GM23338 (cell line): ENCODE data around the gene GRIPAP1. TPM values are rescaled to one million over a fixed set of nuclear protein-coding genes. Genes with fewer than 3 reads are reported as not detected.

Experiments used
- ATAC-seq: fragments of 200-7000 bp; cut with Tn5 transposase; 3 replicates; pipeline ENCODE4 v1.9.1; 2020
- DNase-seq: peaks from one replicate; pipeline ENCODE4 v3.0.0-alpha.2; 2015; ENCODE audit warnings: low spot score
- H2AFZ ChIP-seq: fragments of 200-600 bp; sonication (generic); 2 replicates; pipeline ENCODE4 v1.8.0; 2016; ENCODE audit warnings: antibody characterized with exemption, mild to moderate bottlenecking, moderate library complexity
- H3F3A ChIP-seq: fragments of 200-600 bp; sonication (generic); replicated peaks from 2 replicates; pipeline ENCODE4 v1.8.0; 2017; ENCODE audit warnings: antibody characterized with exemption, mixed run types, low read depth
- H3K27ac ChIP-seq: fragments of 200-600 bp; sonication (generic); 2 replicates; pipeline ENCODE4 v1.6.1; 2016; ENCODE audit warnings: low read depth
- H3K27me3 ChIP-seq: fragments of 200-600 bp; sonication (generic); 2 replicates; pipeline ENCODE4 v1.8.0; 2016; ENCODE audit warnings: mild to moderate bottlenecking, mixed run types, moderate library complexity; ENCODE audit not compliant: insufficient read depth
- H3K36me3 ChIP-seq: fragments of 200-600 bp; sonication (generic); 2 replicates; pipeline ENCODE4 v1.8.0; 2016; ENCODE audit warnings: mild to moderate bottlenecking; ENCODE audit not compliant: insufficient read depth
- H3K4me1 ChIP-seq: fragments of 200-600 bp; sonication (generic); 2 replicates; pipeline ENCODE4 v1.8.0; 2016; ENCODE audit warnings: mild to moderate bottlenecking, moderate library complexity; ENCODE audit not compliant: insufficient read depth
- H3K4me2 ChIP-seq: fragments of 200-600 bp; sonication (generic); 2 replicates; pipeline ENCODE4 v1.7.1; 2017; ENCODE audit warnings: mixed run types
- H3K4me3 ChIP-seq: fragments of 200-600 bp; sonication (generic); 2 replicates; pipeline ENCODE4 v1.6.1; 2016; ENCODE audit warnings: mixed run types
- H3K79me2 ChIP-seq: fragments of 200-600 bp; sonication (generic); replicated peaks from 2 replicates; pipeline ENCODE4 v1.8.0; 2017; ENCODE audit warnings: mild to moderate bottlenecking; ENCODE audit not compliant: insufficient read depth
- H3K9me2 ChIP-seq: fragments of 200-600 bp; sonication (generic); 2 replicates; pipeline ENCODE4 v1.8.0; 2017; ENCODE audit not compliant: insufficient read depth
- H4K20me1 ChIP-seq: fragments of 200-600 bp; sonication (generic); replicated peaks from 2 replicates; pipeline ENCODE4 v1.8.0; 2017; ENCODE audit warnings: mild to moderate bottlenecking; ENCODE audit not compliant: insufficient read depth
- H3K27ac Mint-ChIP-seq: 2 replicates; pipeline ENCODE4 v1.8.0; 2020; ENCODE audit warnings: inconsistent platforms, mild to moderate bottlenecking, moderate library complexity, mixed read lengths
- H3K27me3 Mint-ChIP-seq: 3 replicates; pipeline ENCODE4 v1.8.0; 2022; ENCODE audit warnings: low read depth, mild to moderate bottlenecking, moderate library complexity, mixed read lengths, inconsistent platforms; ENCODE audit not compliant: insufficient read depth, poor library complexity
- H3K36me3 Mint-ChIP-seq: 3 replicates; pipeline ENCODE4 v1.8.0; 2021; ENCODE audit warnings: low read depth, mild to moderate bottlenecking, inconsistent platforms, moderate library complexity, mixed read lengths
- H3K4me1 Mint-ChIP-seq: 3 replicates; pipeline ENCODE4 v1.8.0; 2020; ENCODE audit warnings: mild to moderate bottlenecking, inconsistent platforms, mixed read lengths
- H3K4me3 Mint-ChIP-seq: 3 replicates; pipeline ENCODE4 v1.8.0; 2021; ENCODE audit warnings: moderate library complexity, mild to moderate bottlenecking, inconsistent platforms, mixed read lengths
- H3K9me3 Mint-ChIP-seq: 3 replicates; pipeline ENCODE4 v1.8.0; 2020; ENCODE audit warnings: moderate library complexity, mild to moderate bottlenecking, inconsistent platforms, mixed read lengths
- CREB1 ChIP-seq: fragments of 250-450 bp; sonication (Bioruptor Pico); IDR thresholded peaks from 2 replicates; pipeline ENCODE4 v1.5.0; 2020; ENCODE audit warnings: low read depth, mild to moderate bottlenecking, moderate library complexity
- EZH2 ChIP-seq: fragments of 200-600 bp; sonication (generic); IDR thresholded peaks from one replicate; pipeline ENCODE4 v1.8.0; 2017; ENCODE audit warnings: antibody characterized with exemption, mild to moderate bottlenecking, low read depth; ENCODE audit not compliant: unreplicated experiment
- EZH2phosphoT487 ChIP-seq: fragments of 200-600 bp; sonication (generic); IDR thresholded peaks from one replicate; pipeline ENCODE4 v1.8.1; 2018; ENCODE audit warnings: antibody characterized with exemption; ENCODE audit not compliant: unreplicated experiment
- JUNB ChIP-seq: IDR thresholded peaks from one replicate; pipeline ENCODE4 v1.6.1; 2016; ENCODE audit warnings: antibody characterized with exemption; ENCODE audit not compliant: unreplicated experiment
- NANOG ChIP-seq: IDR thresholded peaks from 2 replicates; pipeline ENCODE4 v1.6.1; 2016; ENCODE audit warnings: antibody characterized with exemption, borderline replicate concordance
- POLR2AphosphoS5 ChIP-seq: IDR thresholded peaks from 2 replicates; pipeline ENCODE4 v1.6.1; 2016; ENCODE audit warnings: antibody characterized with exemption, low read depth
- STAT1 ChIP-seq: IDR thresholded peaks from one replicate; pipeline ENCODE4 v1.6.1; 2016; ENCODE audit warnings: antibody characterized with exemption; ENCODE audit not compliant: unreplicated experiment
- ZNF114 ChIP-seq: fragments of 250-450 bp; sonication (Bioruptor Pico); IDR thresholded peaks from 2 replicates; pipeline ENCODE4 v1.5.0; 2020; ENCODE audit warnings: mild to moderate bottlenecking, moderate library complexity
- ZNF331 ChIP-seq: fragments of 250-450 bp; sonication (Bioruptor Pico); IDR thresholded peaks from 2 replicates; pipeline ENCODE4 v1.5.0; 2020; ENCODE audit warnings: low read depth, mild to moderate bottlenecking, moderate library complexity
- polyA plus RNA-seq: library from polyadenylated mRNA; unstranded; fragments of >200 nt; fragmentation: Nextera tagmentation; extraction: Ambion mirVana; gene quantifications from 2 replicates; pipeline ENCODE4 v1.2.1, GENCODE V29; 2016
- total RNA-seq: library from RNA; depleted of rRNA; stranded (reverse); fragments of >200 nt; shearing (Covaris generic); gene quantifications from 2 replicates; pipeline ENCODE4 v1.2.3, GENCODE V29; 2014
- TF ChIP-seq, protein P1 (sequence below): IDR thresholded peaks from one replicate; pipeline ENCODE4 v1.6.1; 2018; ENCODE audit warnings: antibody characterized with exemption; ENCODE audit not compliant: unreplicated experiment
- TF ChIP-seq, protein P2 (sequence below), 2 experiments: fragments of 200-600 bp in 1 of 2; sonication (generic) in 1 of 2; conservative IDR thresholded peaks; 2 replicates each; pipeline versions ENCODE4 v1.5.1 to v1.6.1; 2016 to 2017; ENCODE audit warnings: antibody characterized with exemption in 2 of 2, low read depth in 2 of 2, mild to moderate bottlenecking in 2 of 2, moderate library complexity in 1 of 2
- TF ChIP-seq, protein P3 (sequence below): fragments of 250-450 bp; sonication (Bioruptor Pico); IDR thresholded peaks from 2 replicates; pipeline ENCODE4 v1.5.0; 2020; ENCODE audit warnings: mild to moderate bottlenecking, moderate library complexity
- TF ChIP-seq, protein P4 (sequence below): IDR thresholded peaks from 2 replicates; pipeline ENCODE4 v1.6.1; 2016; ENCODE audit warnings: antibody characterized with exemption

GRIPAP1 gene
- total and polyA plus RNA-seq, 2 experiments from 2014 or later: 39.1 to 62.2 TPM

GRCh38 chrX:48961585-48962091 lies 40.4 kb downstream of the GRIPAP1 start:
- H3K4me1 Mint-ChIP-seq: peaks cover 5% of the 10 kb centered on the region; the same call in 1 of the 3 replicates
- H3K27ac Mint-ChIP-seq: no peak overlapping the region
- Histone ChIP-seq H3K27ac (no peak overlapping the region), H3K4me2 (no peak overlapping the region), H3F3A (no peaks in the 10 kb centered on the region), H4K20me1 (no peaks in the 10 kb centered on the region), H3K79me2 (peaks cover 4% of the 10 kb centered on the region), H3K27me3 (no peaks in the 10 kb centered on the region), H3K36me3 (no peaks in the 10 kb centered on the region), H3K4me1 (no peaks in the 10 kb centered on the region), H3K9me2 (no peaks in the 10 kb centered on the region), H3K4me3 (no peak overlapping the region), H2AFZ (no peak overlapping the region)
- H3K9me3 Mint-ChIP-seq: no peaks in the 10 kb centered on the region
- no peak for TF ChIP-seq NANOG
- TF ChIP-seq EZH2phosphoT487: no peak
- no peak for TF ChIP-seq EZH2
- no peak for TF ChIP-seq POLR2AphosphoS5
- no peak for TF ChIP-seq CREB1
- TF ChIP-seq, protein P1, sequence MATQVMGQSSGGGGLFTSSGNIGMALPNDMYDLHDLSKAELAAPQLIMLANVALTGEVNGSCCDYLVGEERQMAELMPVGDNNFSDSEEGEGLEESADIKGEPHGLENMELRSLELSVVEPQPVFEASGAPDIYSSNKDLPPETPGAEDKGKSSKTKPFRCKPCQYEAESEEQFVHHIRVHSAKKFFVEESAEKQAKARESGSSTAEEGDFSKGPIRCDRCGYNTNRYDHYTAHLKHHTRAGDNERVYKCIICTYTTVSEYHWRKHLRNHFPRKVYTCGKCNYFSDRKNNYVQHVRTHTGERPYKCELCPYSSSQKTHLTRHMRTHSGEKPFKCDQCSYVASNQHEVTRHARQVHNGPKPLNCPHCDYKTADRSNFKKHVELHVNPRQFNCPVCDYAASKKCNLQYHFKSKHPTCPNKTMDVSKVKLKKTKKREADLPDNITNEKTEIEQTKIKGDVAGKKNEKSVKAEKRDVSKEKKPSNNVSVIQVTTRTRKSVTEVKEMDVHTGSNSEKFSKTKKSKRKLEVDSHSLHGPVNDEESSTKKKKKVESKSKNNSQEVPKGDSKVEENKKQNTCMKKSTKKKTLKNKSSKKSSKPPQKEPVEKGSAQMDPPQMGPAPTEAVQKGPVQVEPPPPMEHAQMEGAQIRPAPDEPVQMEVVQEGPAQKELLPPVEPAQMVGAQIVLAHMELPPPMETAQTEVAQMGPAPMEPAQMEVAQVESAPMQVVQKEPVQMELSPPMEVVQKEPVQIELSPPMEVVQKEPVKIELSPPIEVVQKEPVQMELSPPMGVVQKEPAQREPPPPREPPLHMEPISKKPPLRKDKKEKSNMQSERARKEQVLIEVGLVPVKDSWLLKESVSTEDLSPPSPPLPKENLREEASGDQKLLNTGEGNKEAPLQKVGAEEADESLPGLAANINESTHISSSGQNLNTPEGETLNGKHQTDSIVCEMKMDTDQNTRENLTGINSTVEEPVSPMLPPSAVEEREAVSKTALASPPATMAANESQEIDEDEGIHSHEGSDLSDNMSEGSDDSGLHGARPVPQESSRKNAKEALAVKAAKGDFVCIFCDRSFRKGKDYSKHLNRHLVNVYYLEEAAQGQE: no peak
- TF ChIP-seq STAT1: no peak
- TF ChIP-seq, protein P2, sequence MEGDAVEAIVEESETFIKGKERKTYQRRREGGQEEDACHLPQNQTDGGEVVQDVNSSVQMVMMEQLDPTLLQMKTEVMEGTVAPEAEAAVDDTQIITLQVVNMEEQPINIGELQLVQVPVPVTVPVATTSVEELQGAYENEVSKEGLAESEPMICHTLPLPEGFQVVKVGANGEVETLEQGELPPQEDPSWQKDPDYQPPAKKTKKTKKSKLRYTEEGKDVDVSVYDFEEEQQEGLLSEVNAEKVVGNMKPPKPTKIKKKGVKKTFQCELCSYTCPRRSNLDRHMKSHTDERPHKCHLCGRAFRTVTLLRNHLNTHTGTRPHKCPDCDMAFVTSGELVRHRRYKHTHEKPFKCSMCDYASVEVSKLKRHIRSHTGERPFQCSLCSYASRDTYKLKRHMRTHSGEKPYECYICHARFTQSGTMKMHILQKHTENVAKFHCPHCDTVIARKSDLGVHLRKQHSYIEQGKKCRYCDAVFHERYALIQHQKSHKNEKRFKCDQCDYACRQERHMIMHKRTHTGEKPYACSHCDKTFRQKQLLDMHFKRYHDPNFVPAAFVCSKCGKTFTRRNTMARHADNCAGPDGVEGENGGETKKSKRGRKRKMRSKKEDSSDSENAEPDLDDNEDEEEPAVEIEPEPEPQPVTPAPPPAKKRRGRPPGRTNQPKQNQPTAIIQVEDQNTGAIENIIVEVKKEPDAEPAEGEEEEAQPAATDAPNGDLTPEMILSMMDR (conservative IDR thresholded peaks at IDR 0.05; ENCODE audit: low read depth in 2 of 2): no peak
- TF ChIP-seq JUNB: no peak
- TF ChIP-seq, protein P3, sequence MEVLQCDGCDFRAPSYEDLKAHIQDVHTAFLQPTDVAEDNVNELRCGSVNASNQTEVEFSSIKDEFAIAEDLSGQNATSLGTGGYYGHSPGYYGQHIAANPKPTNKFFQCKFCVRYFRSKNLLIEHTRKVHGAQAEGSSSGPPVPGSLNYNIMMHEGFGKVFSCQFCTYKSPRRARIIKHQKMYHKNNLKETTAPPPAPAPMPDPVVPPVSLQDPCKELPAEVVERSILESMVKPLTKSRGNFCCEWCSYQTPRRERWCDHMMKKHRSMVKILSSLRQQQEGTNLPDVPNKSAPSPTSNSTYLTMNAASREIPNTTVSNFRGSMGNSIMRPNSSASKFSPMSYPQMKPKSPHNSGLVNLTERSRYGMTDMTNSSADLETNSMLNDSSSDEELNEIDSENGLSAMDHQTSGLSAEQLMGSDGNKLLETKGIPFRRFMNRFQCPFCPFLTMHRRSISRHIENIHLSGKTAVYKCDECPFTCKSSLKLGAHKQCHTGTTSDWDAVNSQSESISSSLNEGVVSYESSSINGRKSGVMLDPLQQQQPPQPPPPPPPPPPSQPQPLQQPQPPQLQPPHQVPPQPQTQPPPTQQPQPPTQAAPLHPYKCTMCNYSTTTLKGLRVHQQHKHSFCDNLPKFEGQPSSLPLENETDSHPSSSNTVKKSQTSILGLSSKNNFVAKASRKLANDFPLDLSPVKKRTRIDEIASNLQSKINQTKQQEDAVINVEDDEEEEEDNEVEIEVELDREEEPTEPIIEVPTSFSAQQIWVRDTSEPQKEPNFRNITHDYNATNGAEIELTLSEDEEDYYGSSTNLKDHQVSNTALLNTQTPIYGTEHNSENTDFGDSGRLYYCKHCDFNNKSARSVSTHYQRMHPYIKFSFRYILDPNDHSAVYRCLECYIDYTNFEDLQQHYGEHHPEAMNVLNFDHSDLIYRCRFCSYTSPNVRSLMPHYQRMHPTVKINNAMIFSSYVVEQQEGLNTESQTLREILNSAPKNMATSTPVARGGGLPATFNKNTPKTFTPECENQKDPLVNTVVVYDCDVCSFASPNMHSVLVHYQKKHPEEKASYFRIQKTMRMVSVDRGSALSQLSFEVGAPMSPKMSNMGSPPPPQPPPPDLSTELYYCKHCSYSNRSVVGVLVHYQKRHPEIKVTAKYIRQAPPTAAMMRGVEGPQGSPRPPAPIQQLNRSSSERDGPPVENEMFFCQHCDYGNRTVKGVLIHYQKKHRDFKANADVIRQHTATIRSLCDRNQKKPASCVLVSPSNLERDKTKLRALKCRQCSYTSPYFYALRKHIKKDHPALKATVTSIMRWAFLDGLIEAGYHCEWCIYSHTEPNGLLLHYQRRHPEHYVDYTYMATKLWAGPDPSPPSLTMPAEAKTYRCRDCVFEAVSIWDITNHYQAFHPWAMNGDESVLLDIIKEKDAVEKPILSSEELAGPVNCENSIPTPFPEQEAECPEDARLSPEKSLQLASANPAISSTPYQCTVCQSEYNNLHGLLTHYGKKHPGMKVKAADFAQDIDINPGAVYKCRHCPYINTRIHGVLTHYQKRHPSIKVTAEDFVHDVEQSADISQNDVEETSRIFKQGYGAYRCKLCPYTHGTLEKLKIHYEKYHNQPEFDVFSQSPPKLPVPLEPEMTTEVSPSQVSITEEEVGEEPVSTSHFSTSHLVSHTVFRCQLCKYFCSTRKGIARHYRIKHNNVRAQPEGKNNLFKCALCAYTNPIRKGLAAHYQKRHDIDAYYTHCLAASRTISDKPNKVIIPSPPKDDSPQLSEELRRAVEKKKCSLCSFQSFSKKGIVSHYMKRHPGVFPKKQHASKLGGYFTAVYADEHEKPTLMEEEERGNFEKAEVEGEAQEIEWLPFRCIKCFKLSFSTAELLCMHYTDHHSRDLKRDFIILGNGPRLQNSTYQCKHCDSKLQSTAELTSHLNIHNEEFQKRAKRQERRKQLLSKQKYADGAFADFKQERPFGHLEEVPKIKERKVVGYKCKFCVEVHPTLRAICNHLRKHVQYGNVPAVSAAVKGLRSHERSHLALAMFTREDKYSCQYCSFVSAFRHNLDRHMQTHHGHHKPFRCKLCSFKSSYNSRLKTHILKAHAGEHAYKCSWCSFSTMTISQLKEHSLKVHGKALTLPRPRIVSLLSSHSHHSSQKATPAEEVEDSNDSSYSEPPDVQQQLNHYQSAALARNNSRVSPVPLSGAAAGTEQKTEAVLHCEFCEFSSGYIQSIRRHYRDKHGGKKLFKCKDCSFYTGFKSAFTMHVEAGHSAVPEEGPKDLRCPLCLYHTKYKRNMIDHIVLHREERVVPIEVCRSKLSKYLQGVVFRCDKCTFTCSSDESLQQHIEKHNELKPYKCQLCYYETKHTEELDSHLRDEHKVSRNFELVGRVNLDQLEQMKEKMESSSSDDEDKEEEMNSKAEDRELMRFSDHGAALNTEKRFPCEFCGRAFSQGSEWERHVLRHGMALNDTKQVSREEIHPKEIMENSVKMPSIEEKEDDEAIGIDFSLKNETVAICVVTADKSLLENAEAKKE: no peak
- no peak for TF ChIP-seq ZNF331 (CRISPR knock-in tag)
- TF ChIP-seq, protein P4, sequence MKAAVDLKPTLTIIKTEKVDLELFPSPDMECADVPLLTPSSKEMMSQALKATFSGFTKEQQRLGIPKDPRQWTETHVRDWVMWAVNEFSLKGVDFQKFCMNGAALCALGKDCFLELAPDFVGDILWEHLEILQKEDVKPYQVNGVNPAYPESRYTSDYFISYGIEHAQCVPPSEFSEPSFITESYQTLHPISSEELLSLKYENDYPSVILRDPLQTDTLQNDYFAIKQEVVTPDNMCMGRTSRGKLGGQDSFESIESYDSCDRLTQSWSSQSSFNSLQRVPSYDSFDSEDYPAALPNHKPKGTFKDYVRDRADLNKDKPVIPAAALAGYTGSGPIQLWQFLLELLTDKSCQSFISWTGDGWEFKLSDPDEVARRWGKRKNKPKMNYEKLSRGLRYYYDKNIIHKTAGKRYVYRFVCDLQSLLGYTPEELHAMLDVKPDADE: no peak
- no peak for TF ChIP-seq ZNF114 (CRISPR knock-in tag)
- peaks cover 11% of the 10 kb centered on the region for H3K27me3 Mint-ChIP-seq
- no peak overlapping the region for H3K4me3 Mint-ChIP-seq
- peaks cover 6% of the 10 kb centered on the region; the same call in 1 of the 3 replicates for H3K36me3 Mint-ChIP-seq
- ATAC-seq: no peak
- DNase-seq: no peak
